SH-SY5Y (cell line): ENCODE measurements around the gene MPZL3.

ENCODE experiments used
- GATA2 ChIP-seq: IDR thresholded peaks from 2 replicates; pipeline ENCODE4 v1.6.1; 2011; ENCODE audit warnings: mild to moderate bottlenecking, low read depth, low read length
- GATA3 ChIP-seq: IDR thresholded peaks from 2 replicates; pipeline ENCODE4 v1.6.1; 2011; ENCODE audit warnings: low read depth, mild to moderate bottlenecking, low read length, moderate library complexity

The MPZL3 gene

GRCh38 chr11:118247041-118247440 is 5.1 kb downstream of the MPZL3 start:
- TF ChIP-seq GATA3 (no peak), GATA2 (no peak)

- TF ChIP-seq GATA2, result no peak
- no peak for TF ChIP-seq GATA3
Observed at GRCh38 chr11:118245936-118246562, 6.1 kb downstream of the MPZL3 start.

- TF ChIP-seq GATA3 (no peak), GATA2 (no peak)
Observed at GRCh38 chr11:118243993-118244762, 8.0 kb downstream of the MPZL3 start.

GRCh38 chr11:118243161-118243560 is 9.0 kb downstream of the MPZL3 start:
- TF ChIP-seq GATA3 (no peak), GATA2 (no peak)

GRCh38 chr11:118241764-118242098 is 10.4 kb downstream of the MPZL3 start:
- no peak for TF ChIP-seq GATA2
- no peak for TF ChIP-seq GATA3

- TF ChIP-seq GATA3, result no peak
- TF ChIP-seq GATA2, result no peak
Observed at GRCh38 chr11:118240999-118241763, 11.0 kb downstream of the MPZL3 start.

- TF ChIP-seq GATA3 (no peak), GATA2 (no peak)
Observed at GRCh38 chr11:118239509-118240205, 12.5 kb downstream of the MPZL3 start.

GRCh38 chr11:118238929-118239328 is 13.2 kb downstream of the MPZL3 start:
- no peak for TF ChIP-seq GATA2
- TF ChIP-seq GATA3, result no peak

GRCh38 chr11:118238421-118238820 is 13.7 kb downstream of the MPZL3 start:
- TF ChIP-seq GATA2, result no peak
- no peak for TF ChIP-seq GATA3

- TF ChIP-seq GATA2 (no peak), GATA3 (no peak)
Observed at GRCh38 chr11:118236170-118236569, 16.0 kb downstream of the MPZL3 start.

- no peak for TF ChIP-seq GATA2
- TF ChIP-seq GATA3, result no peak
Observed at GRCh38 chr11:118234833-118235232, 17.3 kb downstream of the MPZL3 start.

- TF ChIP-seq GATA3 (no peak), GATA2 (no peak)
Observed at GRCh38 chr11:118233850-118234249, 18.3 kb downstream of the MPZL3 start.

GRCh38 chr11:118233377-118233776 is 18.8 kb downstream of the MPZL3 start:
- TF ChIP-seq GATA2 (no peak), GATA3 (no peak)

GRCh38 chr11:118232659-118233058 is 19.5 kb downstream of the MPZL3 start:
- TF ChIP-seq GATA3, result no peak

GRCh38 chr11:118231461-118231860 is 20.7 kb downstream of the MPZL3 start:
- no peak for TF ChIP-seq GATA2
- TF ChIP-seq GATA3, result no peak
